Keratinocyte (primary cell): Measurements from ENCODE around the gene SLC38A6. TPM values are rescaled to one million over a fixed set of nuclear protein-coding genes. Genes with fewer than 3 reads are reported as not detected.

Source experiments
- DNase-seq: peaks from one replicate; pipeline ENCODE4 v3.0.0-alpha.2; 2011; ENCODE audit warnings: low read depth, missing footprints, low spot score
- FAIRE-seq: peaks from 2 replicates; lab custom pipeline; 2011; peaks lifted over from hg19 to GRCh38; lab: Jason Lieb, UNC
- H2AFZ ChIP-seq: 2 replicates; pipeline ENCODE4 v1.6.0; 2012; ENCODE audit warnings: low read length, control low read depth, inconsistent platforms; ENCODE audit not compliant: control insufficient read depth
- H3K27ac ChIP-seq: 2 replicates; pipeline ENCODE4 v1.5.1; 2011; ENCODE audit warnings: low read length; ENCODE audit not compliant: control insufficient read depth, insufficient read depth
- H3K27me3 ChIP-seq: 3 replicates; pipeline ENCODE4 v1.6.0; 2011; ENCODE audit warnings: low read length; ENCODE audit not compliant: control insufficient read depth, insufficient read depth; ENCODE audit errors: extremely low read depth
- H3K36me3 ChIP-seq, 2 experiments: 2 replicates in 1 of 2; 3 replicates in 1 of 2; pipeline ENCODE4 v1.5.1; 2011; ENCODE audit warnings: low read length in 2 of 2, mild to moderate bottlenecking in 1 of 2; ENCODE audit not compliant: control insufficient read depth in 2 of 2, insufficient read depth in 2 of 2; ENCODE audit errors: extremely low read depth in 1 of 2
- H3K4me1 ChIP-seq: 3 replicates; pipeline ENCODE4 v1.5.1; 2011; ENCODE audit warnings: low read length; ENCODE audit not compliant: control insufficient read depth, insufficient read depth; ENCODE audit errors: extremely low read depth
- H3K4me2 ChIP-seq: 3 replicates; pipeline ENCODE4 v1.6.0; 2011; ENCODE audit warnings: low read depth, low read length; ENCODE audit not compliant: control insufficient read depth, insufficient read depth; ENCODE audit errors: extremely low read depth
- H3K4me3 ChIP-seq, 3 experiments: fragments of 200-600 bp in 1 of 3; sonication (generic) in 1 of 3; 2 replicates in 2 of 3; 3 replicates in 1 of 3; pipeline ENCODE4 v1.5.1; 2011 to 2016; ENCODE audit warnings: low read length in 3 of 3, mild to moderate bottlenecking in 3 of 3, control low read depth in 2 of 3, inconsistent platforms in 1 of 3, low read depth in 1 of 3, mixed read lengths in 1 of 3, mixed run types in 1 of 3, moderate library complexity in 1 of 3; ENCODE audit not compliant: control insufficient read depth in 2 of 3, insufficient read depth in 2 of 3; ENCODE audit errors: extremely low read depth in 1 of 3
- H3K79me2 ChIP-seq: 2 replicates; pipeline ENCODE4 v1.6.0; 2012; ENCODE audit warnings: low read length; ENCODE audit not compliant: control insufficient read depth, insufficient read depth
- H3K9ac ChIP-seq: 3 replicates; pipeline ENCODE4 v1.6.0; 2011; ENCODE audit warnings: low read length; ENCODE audit not compliant: control insufficient read depth, insufficient read depth; ENCODE audit errors: extremely low read depth
- H3K9me1 ChIP-seq: 3 replicates; pipeline ENCODE4 v1.6.0; 2011; ENCODE audit warnings: low read length; ENCODE audit not compliant: control insufficient read depth, insufficient read depth; ENCODE audit errors: extremely low read depth
- H3K9me3 ChIP-seq: 2 replicates; pipeline ENCODE4 v1.5.1; 2012; ENCODE audit warnings: low read depth, low read length; ENCODE audit not compliant: control insufficient read depth
- H4K20me1 ChIP-seq: 3 replicates; pipeline ENCODE4 v1.6.0; 2011; ENCODE audit warnings: low read length; ENCODE audit not compliant: control insufficient read depth, insufficient read depth; ENCODE audit errors: extremely low read depth
- EZH2 ChIP-seq: IDR thresholded peaks from one replicate; pipeline ENCODE4 v1.6.1; 2012; ENCODE audit warnings: inconsistent platforms, mild to moderate bottlenecking, low read length, moderate library complexity
- dilution Hi-C: fragments of 300-500 bp; cut with MboI; formaldehyde crosslinking; loops from one replicate; pipeline ENCODE4 v1.7.0; 2020; ENCODE audit warnings: low sequenced_read_pairs; ENCODE audit not compliant: extremely low pct_ligation_motif_present
- polyA plus RNA-seq, 5 experiments: library from polyadenylated mRNA; depleted of rRNA in 3 of 5; stranded (reverse) in 3 of 5; stranded (forward) in 1 of 5; unstranded in 1 of 5; fragments of >200 nt; gene quantifications; 1 replicate in 1 of 5; 2 replicates in 3 of 5; 3 replicates in 1 of 5; pipeline versions ENCODE4 v1.2.1 to v1.2.3, GENCODE V29; 2011 to 2012; ENCODE audit warnings: missing spikeins in 2 of 5, low read depth in 1 of 5, low replicate concordance in 1 of 5
- TF ChIP-seq, protein P1 (sequence below), 3 experiments: IDR thresholded peaks in 1 of 3; conservative IDR thresholded peaks in 1 of 3; optimal IDR thresholded peaks in 1 of 3; 2 replicates in 2 of 3; 3 replicates in 1 of 3; pipeline versions ENCODE3 to v1.5.1; 2011; ENCODE audit warnings: low read length in 3 of 3, mild to moderate bottlenecking in 3 of 3, moderate library complexity in 2 of 3, control low read depth in 1 of 3, inconsistent platforms in 1 of 3; ENCODE audit not compliant: insufficient read depth in 2 of 3; ENCODE audit errors: extremely low read depth in 1 of 3

The SLC38A6 gene
- polyA plus RNA-seq, 1 donor (not counting 4 experiments of a cell fraction or from before 2014, with no cell fraction given) = 15.7 TPM

DNA sequence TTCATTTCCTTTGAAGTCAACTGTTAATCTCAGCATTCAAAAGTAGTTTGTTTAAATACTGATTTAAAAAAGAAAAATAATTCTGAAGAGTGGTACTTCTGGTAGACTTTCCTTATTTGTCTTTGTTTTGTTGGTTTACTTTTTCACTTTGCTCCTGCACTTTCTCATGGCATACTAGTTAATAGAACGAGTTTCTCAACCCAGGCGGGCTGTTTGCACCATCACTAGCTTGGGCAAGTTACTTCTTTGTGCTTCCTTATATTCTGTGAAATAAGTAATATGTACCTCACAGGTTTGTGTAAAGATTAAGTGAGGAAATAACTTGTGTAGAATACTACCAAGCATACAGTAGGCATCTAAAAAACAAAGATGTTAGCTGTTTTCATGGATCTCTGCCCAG, 45.5 kb downstream of the SLC38A6 start:
- Histone ChIP-seq H3K27me3 (no peaks in the 10 kb centered on the region), H3K9me1 (no peaks in the 10 kb centered on the region), H3K27ac (no peak overlapping the region), H3K4me3 (no peak overlapping the region), H4K20me1 (no peaks in the 10 kb centered on the region), H3K36me3 (no peaks in the 10 kb centered on the region), H3K4me1 (peaks cover 3% of the 10 kb centered on the region), H3K9ac (no peak overlapping the region), H3K9me3 (no peaks in the 10 kb centered on the region), H2AFZ (no peak overlapping the region), H3K4me2 (no peak overlapping the region), H3K79me2 (no peaks in the 10 kb centered on the region)
- DNase-seq (no peak), FAIRE-seq (no peak)
- no peak for TF ChIP-seq EZH2
- TF ChIP-seq, protein P1, sequence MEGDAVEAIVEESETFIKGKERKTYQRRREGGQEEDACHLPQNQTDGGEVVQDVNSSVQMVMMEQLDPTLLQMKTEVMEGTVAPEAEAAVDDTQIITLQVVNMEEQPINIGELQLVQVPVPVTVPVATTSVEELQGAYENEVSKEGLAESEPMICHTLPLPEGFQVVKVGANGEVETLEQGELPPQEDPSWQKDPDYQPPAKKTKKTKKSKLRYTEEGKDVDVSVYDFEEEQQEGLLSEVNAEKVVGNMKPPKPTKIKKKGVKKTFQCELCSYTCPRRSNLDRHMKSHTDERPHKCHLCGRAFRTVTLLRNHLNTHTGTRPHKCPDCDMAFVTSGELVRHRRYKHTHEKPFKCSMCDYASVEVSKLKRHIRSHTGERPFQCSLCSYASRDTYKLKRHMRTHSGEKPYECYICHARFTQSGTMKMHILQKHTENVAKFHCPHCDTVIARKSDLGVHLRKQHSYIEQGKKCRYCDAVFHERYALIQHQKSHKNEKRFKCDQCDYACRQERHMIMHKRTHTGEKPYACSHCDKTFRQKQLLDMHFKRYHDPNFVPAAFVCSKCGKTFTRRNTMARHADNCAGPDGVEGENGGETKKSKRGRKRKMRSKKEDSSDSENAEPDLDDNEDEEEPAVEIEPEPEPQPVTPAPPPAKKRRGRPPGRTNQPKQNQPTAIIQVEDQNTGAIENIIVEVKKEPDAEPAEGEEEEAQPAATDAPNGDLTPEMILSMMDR (optimal IDR thresholded peaks at IDR 0.05 in 1 of 3, IDR thresholded peaks at IDR 0.05 in 1 of 3, conservative IDR thresholded peaks at IDR 0.05 in 1 of 3; ENCODE audit: extremely low read depth in 1 of 3, insufficient read depth in 2 of 3, low read length in 3 of 3) = no peak
- dilution Hi-C loops = no loop called here

DNA sequence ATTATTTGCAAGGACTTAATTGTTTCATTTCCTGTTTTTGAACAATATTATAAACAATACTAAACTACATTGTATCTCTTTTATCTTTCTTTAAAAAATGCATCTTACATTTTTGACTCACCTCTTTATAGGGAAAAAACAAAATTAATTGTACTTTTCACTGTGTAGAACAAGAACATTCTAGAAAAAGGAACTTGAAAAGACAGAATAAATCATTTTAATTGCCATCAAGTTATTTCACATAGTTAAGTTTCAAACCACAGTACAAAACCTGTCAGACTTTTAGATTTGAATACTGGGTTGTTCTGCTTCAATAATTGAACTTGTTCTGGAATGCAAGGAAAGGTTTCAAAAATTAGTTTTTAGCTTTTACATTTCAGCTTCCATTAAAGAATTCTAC, 50.0 kb downstream of the SLC38A6 start:
- Histone ChIP-seq H3K9me1 (no peaks in the 10 kb centered on the region), H3K4me3 (no peak overlapping the region), H3K9me3 (no peaks in the 10 kb centered on the region), H2AFZ (no peak overlapping the region), H3K27me3 (no peaks in the 10 kb centered on the region), H3K27ac (no peak overlapping the region), H3K9ac (no peak overlapping the region), H3K79me2 (no peaks in the 10 kb centered on the region), H4K20me1 (no peaks in the 10 kb centered on the region), H3K4me2 (no peak overlapping the region), H3K36me3 (no peaks in the 10 kb centered on the region), H3K4me1 (no peaks in the 10 kb centered on the region)
- no peak for DNase-seq
- dilution Hi-C loops = no loop called here
- TF ChIP-seq EZH2 = no peak
- TF ChIP-seq, protein P1 (optimal IDR thresholded peaks at IDR 0.05 in 1 of 3, IDR thresholded peaks at IDR 0.05 in 1 of 3, conservative IDR thresholded peaks at IDR 0.05 in 1 of 3; ENCODE audit: extremely low read depth in 1 of 3, insufficient read depth in 2 of 3, low read length in 3 of 3) = no peak
- FAIRE-seq = no peak
